NCI-H2196 (cell line): ENCODE results near the gene ATP6V1D.
"Not testable (repeated sequence)": the region's sequence is repeated elsewhere in the genome, so short reads cannot be mapped to it uniquely, and the experiment has no call there.

Experiments used
- DNase-seq: peaks from one replicate; lab custom pipeline; 2025; ENCODE audit not compliant: unreplicated experiment; lab: John Stamatoyannopoulos, UW

The ATP6V1D gene

GRCh38 chr14:67359775-67360469, at the start of gene ATP6V1D, which contains the start of gene EIF2S1:
Gene ATP6V1D (minus strand): TSS chr14:67359804. CDS start chr14:67359698, 106 bp downstream.
Gene EIF2S1 (plus strand): TSS chr14:67360328. CDS start chr14:67364768, 4,440 bp downstream.
- DNase-seq, result peak; percentile 99

DNA sequence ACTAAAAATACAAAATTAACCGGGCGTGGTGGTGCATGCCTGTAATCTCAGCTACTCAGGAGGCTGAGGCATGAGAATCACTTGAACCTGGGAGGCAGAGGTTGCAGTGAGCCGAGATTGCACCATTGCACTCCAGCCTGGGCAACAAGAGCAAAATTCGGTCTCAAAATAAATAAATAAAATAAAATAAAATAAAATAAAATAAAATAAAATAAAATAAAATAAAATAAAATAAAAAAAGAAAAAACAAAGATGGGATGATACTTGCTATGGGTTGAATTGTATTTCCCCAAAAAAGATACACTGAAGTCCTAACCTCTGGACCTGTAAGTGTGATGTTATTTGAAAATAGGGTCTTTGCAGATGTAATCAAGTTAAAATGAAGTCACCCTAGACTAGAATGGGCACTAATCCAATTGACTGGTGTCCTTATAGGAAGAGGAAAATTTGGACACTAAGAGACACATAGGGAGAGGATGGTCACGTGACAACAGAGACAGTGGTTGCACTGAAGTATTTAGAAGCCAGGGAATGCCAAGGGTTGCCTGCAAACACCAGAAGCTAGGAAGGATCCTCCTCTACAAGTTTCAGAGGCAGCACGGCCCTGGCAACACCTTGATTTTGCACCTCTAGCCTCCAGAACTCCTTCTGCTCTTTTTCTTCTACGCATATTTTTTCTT, 48.7 kb upstream of the ATP6V1D start:
- not testable (repeated sequence) for DNase-seq

DNA sequence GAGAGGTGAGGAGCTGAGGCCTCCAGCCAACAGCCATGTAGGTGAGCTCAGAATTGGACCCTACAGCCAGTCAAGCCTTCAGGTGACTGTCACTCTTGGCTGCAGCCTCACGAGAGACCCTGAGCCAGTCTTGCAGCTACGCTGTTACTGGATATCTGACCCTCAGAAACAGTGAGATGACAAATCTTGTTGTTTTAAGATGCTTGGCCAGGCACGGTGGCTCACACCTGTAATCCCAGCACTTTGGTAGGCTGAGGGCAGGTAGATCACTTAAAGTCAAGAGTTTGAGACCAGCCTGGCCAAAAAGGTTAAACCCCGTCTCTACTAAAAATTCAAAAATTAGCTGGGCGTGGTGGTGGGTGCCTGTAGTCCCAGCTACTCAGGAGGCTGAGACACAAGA, 46.2 kb upstream of the ATP6V1D start:
- DNase-seq, result no peak

DNA sequence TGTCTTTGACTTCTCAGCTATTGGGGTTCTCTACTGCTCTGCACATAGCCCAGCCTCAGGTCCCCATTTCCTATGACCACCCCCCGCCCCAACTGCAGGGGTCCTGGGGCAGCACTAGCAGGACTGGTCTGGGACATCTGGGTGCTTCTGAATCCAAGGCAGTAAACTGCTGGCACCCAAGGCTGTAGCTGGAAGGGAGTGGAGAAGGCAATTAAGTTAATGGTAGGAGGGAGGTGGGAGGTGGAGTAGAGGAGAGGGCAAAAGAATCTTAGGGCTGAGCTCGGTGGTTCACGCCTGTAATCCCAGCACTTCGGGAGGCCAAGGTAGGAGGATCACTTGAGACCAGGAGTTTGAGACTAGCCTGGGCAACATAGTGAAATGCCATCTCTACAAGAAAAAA, 40.8 kb upstream of the ATP6V1D start:
- DNase-seq, result no peak

- DNase-seq, result no peak
Measured at GRCh38 chr14:67397536-67397935, 37.9 kb upstream of the ATP6V1D start.

GRCh38 chr14:67396381-67396970, 36.9 kb upstream of the ATP6V1D start:
- no peak for DNase-seq

GRCh38 chr14:67395876-67396189, 36.2 kb upstream of the ATP6V1D start:
- no peak for DNase-seq

- no peak for DNase-seq
Measured at GRCh38 chr14:67395086-67395875, 35.7 kb upstream of the ATP6V1D start.

DNA sequence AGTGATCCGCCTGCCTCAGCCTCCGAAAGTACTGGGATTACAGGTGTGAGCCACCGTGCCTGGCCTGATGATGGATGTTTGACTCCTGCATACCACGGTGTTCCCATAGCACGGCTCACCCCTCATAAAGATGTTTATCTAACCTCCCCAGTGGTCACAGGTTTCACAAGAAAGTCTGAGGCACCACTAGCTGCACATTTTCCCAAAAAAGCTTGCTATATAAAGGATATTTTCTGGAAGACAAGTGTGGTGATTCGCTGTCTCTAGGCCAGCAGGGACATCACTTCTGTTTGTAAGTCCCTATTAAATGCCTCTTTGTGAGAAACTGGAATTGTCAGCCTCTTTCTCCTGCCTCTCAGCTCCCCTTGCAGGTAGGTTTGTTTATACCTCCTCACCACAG, 34.1 kb upstream of the ATP6V1D start:
- DNase-seq, result no peak

DNA sequence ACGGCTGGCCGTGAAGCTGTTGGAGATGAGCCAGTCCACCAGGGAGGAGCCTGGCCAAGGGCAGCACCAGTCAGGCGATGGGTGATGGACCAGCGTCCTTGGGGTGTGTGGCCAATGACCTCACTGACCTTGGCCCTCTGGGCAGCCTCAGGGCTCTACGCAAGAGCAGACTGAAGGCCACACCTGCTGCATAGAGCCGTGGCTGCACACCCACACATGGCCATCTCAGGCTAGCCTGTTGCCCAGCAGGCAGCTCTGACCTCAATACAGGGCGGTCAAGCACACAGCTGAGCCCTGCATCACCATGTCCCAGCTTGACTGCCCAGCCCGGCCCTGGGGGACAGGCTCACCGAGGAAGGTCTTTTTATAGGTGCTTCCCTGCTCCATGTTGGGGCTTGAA, 33.2 kb upstream of the ATP6V1D start:
- DNase-seq, result no peak

GRCh38 chr14:67392123-67392522, 32.5 kb upstream of the ATP6V1D start:
- DNase-seq, result no peak

GRCh38 chr14:67391268-67391667, 31.7 kb upstream of the ATP6V1D start:
- DNase-seq, result no peak

DNA sequence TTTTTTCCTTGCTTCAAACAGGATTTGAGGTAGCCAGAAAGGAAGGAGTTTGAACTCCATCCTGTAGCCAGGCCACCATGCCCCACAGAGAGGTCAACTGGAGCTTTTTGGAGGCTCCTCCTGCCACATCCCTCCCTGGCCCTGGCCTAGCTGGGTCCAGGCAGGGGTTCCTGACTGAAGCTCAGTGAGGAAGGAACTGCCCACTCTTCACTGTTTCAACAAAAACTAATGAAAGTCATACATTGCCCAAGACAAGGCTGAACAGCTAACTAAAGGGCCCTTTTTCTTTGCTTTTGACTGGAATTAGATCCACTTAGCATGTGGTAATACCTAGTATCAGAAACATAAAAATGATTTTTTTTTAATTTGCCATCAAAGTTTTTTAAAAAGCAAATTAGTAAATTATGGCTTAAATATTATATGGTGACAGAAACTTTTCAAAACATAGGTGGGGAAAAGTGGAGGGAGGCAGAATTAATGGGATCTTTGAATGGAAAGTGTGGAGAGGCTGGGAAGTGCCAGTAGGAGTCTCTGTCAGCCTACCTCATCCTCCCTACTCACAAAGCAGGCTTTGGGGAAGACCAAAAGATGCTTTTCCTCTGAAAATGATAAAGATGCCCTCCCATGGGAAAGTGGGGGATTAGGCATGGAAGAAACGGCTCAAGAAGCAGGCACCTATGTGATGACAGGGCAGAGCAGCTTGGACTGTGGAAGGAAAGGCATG, 30.4 kb upstream of the ATP6V1D start:
- no peak for DNase-seq

DNA sequence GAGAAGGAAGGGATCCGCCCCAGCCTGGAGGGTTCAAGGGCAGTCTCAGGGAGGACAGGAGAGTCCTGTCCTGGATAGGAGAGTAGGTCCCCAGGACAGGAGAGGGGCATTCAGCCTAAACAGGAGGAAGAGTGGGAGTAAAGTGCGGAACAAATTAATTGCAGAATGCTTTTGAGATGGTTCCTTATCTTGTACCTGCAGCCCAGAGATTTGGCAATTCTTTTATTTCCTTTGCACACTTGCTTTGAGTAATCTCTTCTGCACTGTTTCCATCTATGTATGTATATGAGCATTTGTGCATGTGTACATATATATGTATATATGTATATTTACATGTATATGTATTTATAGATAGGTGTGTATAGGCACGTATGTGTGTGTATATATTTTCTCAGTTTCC, 29.7 kb upstream of the ATP6V1D start:
- no peak for DNase-seq

DNA sequence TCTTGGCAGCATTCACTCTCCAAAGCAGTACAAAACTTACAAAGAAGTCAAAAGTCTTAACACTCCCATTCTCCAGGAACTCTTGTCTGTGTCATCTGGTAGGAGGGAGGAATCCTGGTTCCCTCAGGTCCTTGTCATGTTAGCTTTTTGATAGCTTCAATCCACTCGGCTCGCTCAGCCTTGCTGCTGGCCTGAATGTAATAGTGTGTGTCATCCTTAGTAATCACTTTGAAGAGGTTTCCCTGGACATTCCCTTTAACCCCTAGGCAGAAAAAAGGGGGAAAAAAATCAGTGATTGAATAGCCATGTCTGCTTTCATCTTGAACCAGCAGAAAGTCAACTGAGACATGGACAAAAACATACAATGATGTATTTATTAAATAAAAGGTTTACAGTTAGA, 27.6 kb upstream of the ATP6V1D start:
- no peak for DNase-seq

- DNase-seq, result no peak
Measured at GRCh38 chr14:67385618-67386017, 26.0 kb upstream of the ATP6V1D start.

DNA sequence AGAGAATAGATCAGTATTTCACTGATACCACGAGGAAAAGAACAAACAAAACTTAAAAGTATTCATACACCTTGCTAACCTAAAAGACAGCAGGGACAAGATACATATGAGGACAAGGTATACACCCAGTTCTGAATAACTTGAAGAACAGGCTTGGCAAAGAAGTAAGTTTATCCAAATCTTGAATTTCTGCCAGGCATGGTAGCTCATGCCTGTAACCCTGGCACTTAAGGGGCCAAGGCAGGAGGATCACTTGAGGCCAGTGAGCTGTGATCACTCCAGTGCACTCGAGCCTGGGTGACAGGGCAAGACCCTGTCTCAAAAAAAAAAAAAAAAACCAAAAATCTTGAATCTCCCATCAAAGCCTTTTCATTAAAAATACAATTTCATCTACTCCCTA, 25.5 kb upstream of the ATP6V1D start:
- DNase-seq, result peak; percentile 13

DNA sequence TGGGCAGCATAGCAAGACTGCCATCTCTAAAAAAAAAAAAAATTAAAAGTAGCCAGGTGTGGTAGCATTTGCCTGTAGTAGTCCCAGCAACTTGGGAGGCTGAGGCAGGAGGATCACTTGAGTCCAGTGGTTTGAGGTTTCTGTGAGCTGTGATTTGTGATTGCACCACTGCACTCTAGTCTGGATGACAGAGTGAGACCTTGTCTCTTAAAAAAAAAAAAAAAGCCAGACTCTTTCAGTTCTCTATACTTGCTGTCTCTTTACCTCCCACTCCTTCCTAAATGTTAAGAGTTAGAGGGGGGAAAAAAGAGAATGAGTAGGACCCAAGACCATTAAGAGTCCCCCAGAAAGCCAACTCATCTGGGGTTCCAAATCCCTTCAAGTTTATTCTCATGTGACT, 18.3 kb upstream of the ATP6V1D start:
- no peak for DNase-seq

DNA sequence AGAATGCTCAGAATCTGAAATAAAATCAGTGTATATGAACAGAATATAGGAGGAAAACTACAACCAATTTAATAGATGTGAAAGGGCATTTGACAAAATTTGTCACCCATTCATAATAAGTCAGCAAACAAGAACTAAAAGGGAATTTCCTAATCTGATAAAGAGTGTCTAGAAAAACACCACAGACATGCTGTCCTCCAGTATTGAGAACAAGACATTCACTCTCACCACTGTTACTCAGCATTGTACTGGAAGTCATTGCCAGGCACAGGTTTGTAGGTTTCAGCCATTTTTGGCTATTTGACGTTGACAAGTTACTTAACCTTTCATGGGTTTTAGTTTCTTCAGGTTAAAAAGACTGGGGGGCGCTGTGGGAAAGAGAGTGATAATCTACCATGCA, 13.7 kb upstream of the ATP6V1D start:
- DNase-seq, result no peak

DNA sequence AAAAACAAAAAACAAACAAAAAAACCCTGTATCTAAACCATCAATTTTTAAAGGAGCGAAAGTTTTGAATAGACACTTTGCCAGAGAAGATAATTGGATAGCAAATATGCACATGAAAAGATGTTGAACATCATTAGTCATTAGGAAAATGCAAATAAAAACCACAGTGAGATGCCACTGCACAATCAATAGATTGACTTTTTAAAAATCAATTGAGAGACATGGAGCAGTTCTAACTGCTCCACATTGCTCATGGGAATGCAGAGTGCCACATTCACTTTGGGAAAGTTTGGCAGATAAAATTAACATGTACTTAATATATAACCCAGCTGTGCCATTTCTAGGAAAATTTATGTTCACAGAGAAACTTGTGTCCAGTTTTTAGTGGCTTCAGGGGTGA, 13.2 kb upstream of the ATP6V1D start:
- no peak for DNase-seq
